Epithelial cell of proximal tubule (primary cell): ENCODE data around the gene COMT. TPM values are rescaled to one million over a fixed set of nuclear protein-coding genes. Genes with fewer than 3 reads are reported as not detected.

Experiments used
- DNase-seq: peaks from one replicate; pipeline ENCODE4 v3.0.0-alpha.2; 2011; ENCODE audit warnings: low read depth
- H3K4me3 ChIP-seq: 2 replicates; pipeline ENCODE4 v1.5.1; 2011; ENCODE audit warnings: low read depth, mild to moderate bottlenecking, low read length
- total RNA-seq: library from RNA; depleted of rRNA; stranded (reverse); fragments of >200 nt; gene quantifications from 2 replicates; pipeline ENCODE4 v1.2.3, GENCODE V29; 2015
- TF ChIP-seq, protein P1 (sequence below): conservative IDR thresholded peaks from 2 replicates; pipeline ENCODE4 v1.5.1; 2012; ENCODE audit warnings: low read depth, mild to moderate bottlenecking, low read length

Gene COMT
- total RNA-seq, 1 donor from 2014 or later = 272 TPM

DNA sequence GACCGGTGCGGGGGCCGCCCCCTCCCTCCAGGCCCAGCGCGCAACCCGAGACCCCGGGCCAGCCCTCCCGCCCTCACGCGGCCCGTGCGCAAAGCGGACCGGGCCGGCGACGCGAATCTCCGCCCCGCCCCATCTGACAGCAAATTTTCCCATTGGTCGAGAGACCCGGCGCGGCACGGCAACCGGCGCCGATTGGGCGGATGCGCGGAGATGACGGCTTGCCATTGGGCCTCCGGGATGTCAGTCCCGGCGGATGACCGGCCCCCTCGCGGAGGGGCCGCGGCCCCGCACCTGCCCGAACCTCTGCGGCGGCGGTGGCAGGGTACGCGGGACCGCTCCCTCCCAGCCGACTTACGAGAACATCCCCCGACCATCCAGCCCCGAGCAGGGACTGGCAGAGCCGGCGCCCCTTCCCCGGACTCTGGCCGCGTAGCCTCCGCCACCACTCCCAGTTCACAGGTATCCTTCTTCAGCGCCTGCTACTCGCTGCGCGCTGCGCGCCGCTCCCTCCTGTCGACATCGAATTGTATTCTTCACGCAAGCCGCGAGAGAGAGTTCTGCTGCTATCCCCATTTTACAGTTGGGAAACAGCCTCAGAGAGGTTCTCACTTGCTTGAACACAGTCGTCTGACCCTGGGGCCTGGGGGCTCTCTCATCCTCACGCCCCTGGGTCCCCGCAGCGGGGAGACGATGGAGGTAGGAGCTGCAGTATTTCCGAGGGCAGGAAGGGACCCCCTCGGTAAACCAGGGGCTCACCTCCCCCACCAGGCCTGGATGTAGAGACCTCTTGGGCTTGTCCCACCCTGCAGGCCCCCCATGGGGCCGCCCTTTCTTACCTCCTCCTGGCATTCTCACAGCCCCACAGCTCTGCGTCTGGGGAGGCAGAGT lies 75.4 kb downstream of the COMT start, which contains the start of gene ARVCF:
ARVCF (minus strand) TSS at position 90 of the 888 bp plus-strand sequence. CDS start 26,029 bp downstream, outside the sequence.
- TF ChIP-seq, protein P1, sequence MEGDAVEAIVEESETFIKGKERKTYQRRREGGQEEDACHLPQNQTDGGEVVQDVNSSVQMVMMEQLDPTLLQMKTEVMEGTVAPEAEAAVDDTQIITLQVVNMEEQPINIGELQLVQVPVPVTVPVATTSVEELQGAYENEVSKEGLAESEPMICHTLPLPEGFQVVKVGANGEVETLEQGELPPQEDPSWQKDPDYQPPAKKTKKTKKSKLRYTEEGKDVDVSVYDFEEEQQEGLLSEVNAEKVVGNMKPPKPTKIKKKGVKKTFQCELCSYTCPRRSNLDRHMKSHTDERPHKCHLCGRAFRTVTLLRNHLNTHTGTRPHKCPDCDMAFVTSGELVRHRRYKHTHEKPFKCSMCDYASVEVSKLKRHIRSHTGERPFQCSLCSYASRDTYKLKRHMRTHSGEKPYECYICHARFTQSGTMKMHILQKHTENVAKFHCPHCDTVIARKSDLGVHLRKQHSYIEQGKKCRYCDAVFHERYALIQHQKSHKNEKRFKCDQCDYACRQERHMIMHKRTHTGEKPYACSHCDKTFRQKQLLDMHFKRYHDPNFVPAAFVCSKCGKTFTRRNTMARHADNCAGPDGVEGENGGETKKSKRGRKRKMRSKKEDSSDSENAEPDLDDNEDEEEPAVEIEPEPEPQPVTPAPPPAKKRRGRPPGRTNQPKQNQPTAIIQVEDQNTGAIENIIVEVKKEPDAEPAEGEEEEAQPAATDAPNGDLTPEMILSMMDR = peak; percentile 5
- DNase-seq = peak; percentile 30
- peak within 1 kb of the TSS; percentile 69 for H3K4me3 ChIP-seq

DNA sequence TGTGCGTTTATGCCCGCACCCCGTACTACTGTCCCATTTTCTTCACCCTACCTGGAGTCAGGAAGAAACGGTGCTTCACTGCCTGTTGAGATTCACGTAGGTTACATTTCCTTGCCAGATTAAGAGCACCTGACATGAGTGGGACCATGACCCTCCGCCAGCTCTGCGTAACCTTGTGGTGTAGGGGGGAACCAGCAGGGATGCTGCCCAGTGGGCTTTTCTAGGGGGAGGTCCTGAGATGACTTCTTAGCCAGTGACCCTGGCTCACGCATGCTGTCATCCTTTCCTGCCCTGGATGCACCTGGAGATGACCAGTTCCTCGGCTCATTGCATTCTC lies 76.0 kb downstream of the COMT start:
- H3K4me3 ChIP-seq = no peak overlapping the region
- TF ChIP-seq, protein P1 = no peak
- no peak for DNase-seq

DNA sequence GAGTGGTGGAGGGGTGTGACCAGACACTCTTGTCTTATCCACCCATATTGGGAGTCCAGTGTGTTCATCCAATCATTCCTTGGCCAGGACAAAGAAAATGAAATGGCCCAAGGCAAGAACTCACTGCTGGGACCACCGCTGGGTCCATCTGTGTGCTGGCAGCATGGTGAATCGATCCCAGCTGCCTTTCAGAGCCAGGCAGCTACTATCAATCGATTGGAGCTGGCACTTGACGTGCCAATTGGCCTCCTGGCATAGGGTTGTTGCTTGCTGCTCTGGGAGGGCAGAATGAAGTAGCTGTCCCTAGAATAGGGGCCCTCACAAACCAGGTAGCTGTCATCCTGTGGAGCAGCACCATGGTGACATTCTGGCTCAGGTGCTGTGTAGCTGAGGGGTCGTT lies 76.4 kb downstream of the COMT start:
- TF ChIP-seq, protein P1 = no peak
- no peak overlapping the region for H3K4me3 ChIP-seq
- no peak for DNase-seq

Other genes starting within 250 kb of the COMT start
- gene SEPTIN5, start 227.3 kb upstream of the COMT start, total RNA-seq = 3.7 and 3.9 TPM in 2 replicates
- gene GP1BB, start 218.2 kb upstream of the COMT start, total RNA-seq = 0.81 TPM in 1 of 2 replicates, not detected in the other
- not detected in 2 replicates for gene TBX1, start 181.0 kb upstream of the COMT start, total RNA-seq
- 11.5 and 23.3 TPM in 2 replicates for gene GNB1L, start 86.9 kb upstream of the COMT start, total RNA-seq
- gene RTL10, start 86.9 kb upstream of the COMT start, total RNA-seq = 10.5 and 15.9 TPM in 2 replicates
- 5.8 and 34.7 TPM in 2 replicates for gene TXNRD2, start within 50 bp of the COMT start, total RNA-seq
- 53.2 and 109 TPM in 2 replicates for gene ARVCF, start 75.1 kb downstream of the COMT start, total RNA-seq
- 14.8 and 30.0 TPM in 2 replicates for gene TANGO2, start 79.3 kb downstream of the COMT start, total RNA-seq
- gene DGCR8, start 138.5 kb downstream of the COMT start, total RNA-seq = 26.3 and 26.5 TPM in 2 replicates
- gene RANBP1, start 174.3 kb downstream of the COMT start, total RNA-seq = 1,034 and 1,401 TPM in 2 replicates
- gene TRMT2A, start 175.5 kb downstream of the COMT start, total RNA-seq = 21.3 and 52.7 TPM in 2 replicates
- 14.8 and 37.8 TPM in 2 replicates for gene ZDHHC8, start 190.0 kb downstream of the COMT start, total RNA-seq
- gene CCDC188, start 209.3 kb downstream of the COMT start, total RNA-seq = 0.36 TPM in 1 of 2 replicates, not detected in the other